ENCODE measurements around the gene FSTL5.

The FSTL5 gene

GRCh38 chr4:162102713-162103112, 61.1 kb downstream of the FSTL5 start:
- no peak for FAIRE-seq

DNA sequence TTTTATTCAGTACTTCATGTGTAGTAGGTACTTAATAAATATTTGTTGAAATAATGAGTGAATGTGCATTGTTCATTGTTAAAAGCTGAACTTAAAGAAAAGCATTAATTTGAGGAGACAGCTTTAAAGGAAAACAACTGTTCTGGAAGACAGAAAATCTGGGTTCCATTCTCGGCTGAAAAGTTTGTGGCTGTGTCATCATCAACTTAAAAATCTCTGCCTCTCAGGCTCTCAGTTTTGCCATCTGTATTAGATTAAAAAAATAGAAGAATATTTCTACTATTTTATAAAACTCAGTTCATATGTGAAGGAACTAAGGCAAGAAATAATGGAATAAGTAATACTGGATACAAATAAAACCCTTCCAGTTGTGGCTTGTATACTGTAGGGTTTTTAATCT, 62.5 kb downstream of the FSTL5 start:
- FAIRE-seq = no peak

GRCh38 chr4:162075726-162076125, 88.1 kb downstream of the FSTL5 start:
- FAIRE-seq = no peak

- no peak for FAIRE-seq
Measured at GRCh38 chr4:162061214-162061613, 102.6 kb downstream of the FSTL5 start.

- no peak for FAIRE-seq
Measured at GRCh38 chr4:162059656-162060055, 104.1 kb downstream of the FSTL5 start.

GRCh38 chr4:162056990-162057389, 106.8 kb downstream of the FSTL5 start:
- FAIRE-seq = no peak

- FAIRE-seq = no peak
Measured at GRCh38 chr4:162046135-162046534, 117.7 kb downstream of the FSTL5 start.

DNA sequence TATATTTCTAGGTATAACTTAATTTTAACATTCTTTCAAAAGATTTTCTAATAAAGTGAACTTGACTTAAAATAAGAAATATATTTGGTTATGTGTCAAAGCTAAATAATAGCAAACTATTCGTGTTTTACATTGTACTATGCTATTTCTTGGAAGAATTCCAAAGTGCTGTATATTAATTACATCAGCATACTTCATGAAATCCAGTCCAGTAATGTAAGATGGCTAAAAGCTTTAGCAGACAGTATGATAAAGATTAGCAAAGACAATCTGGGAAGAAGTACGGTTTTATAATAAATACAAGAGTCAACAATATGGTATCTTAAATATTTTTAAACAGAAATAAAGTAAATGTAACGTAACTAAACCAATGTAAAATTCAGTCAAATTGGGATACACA, 125.7 kb downstream of the FSTL5 start:
- FAIRE-seq = no peak

DNA sequence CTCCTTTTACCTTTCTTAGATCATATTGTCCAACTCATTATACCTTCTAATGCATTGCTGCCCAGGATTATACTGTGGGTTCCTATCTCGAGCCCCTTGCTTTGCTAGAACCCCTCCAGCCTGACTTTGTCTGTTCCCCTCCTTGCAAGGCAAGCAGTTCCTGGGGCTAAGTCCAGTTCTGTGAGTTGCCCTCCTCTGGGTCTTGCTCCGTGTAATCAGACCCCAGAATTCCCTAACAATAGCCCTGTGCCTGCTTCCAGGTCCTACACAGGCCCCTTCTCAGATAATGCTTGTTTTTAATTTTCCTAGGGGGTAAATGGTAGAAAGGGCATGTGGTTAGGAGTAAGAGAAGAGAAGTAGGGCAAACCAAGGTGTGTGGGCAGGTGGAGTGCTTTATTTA, 145.9 kb downstream of the FSTL5 start:
- no peak for FAIRE-seq

DNA sequence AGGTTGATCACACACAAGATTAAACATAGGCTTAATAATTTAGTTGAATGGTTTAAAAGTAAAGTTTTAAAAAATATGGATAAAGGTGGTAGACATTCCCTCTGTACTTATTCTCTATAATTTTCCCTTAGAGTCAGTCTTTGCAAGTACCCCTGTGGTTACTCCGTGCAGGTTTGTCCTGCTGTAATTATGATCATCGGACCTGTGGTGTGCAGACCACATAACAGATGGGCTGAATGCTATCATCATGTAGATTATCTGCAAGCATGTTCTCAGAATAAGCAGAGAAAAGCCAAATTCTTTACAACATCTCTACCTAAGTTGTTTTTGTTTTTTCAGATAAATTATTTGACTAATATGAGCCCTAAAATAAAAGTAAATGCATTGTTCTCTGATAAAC, 146.8 kb downstream of the FSTL5 start:
- no peak for FAIRE-seq

GRCh38 chr4:162016219-162016618, 147.6 kb downstream of the FSTL5 start:
- no peak for FAIRE-seq

DNA sequence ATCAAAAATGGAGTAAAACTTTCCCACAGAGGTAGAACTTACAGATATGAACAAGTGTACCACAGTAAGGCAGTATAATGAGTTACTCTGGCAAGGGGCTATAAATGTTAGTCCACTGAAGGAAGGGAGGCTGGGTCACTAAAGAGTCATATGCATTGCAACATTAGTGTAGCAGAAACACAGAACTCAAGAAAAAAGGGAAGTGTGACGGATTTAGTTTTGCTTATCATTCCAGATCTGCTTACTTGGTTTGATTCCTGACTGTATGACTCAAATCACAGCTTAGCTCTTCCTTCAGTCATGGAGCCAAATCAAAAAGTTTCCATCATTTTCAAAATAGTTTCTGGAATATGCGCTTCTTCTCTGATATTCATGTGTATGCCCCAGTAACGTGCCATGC, 148.7 kb downstream of the FSTL5 start:
- no peak for FAIRE-seq

DNA sequence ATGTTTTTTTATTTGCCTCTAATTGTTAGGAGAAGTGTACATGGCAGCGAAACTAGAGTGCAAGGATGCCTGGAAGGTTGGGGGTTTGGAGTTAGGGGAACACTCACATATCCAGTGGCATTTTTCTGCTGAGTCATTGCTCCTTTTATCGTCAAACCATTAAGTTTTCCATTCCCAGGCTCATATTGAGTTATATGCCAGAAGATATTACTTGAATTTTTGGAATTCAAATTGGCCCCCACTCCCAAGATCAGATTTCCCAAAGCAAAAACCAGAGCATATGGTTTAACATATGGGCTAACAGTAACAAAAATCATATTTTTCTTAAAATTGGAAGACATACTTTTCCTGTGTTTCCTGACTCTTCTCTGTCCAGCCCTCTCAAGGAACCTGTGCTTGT, 152.7 kb downstream of the FSTL5 start:
- no peak for FAIRE-seq

DNA sequence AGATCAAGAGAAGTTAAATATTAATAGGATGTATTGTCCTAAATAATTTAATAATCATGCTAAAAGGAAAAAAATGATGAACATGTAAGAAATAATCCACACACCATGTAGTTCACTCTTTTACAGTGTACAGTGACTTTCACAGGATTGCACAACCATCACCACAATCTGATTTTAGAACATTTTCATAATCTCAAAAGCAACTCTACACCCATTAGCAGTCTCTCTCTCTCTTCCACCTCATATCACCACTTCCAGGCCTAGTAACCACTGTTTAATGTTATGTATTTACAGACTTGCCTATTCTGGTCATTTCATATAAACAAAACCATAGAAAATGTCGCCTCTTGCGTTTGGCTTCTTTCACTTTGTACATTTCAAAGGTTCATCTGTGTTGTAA, 153.4 kb downstream of the FSTL5 start:
- no peak for FAIRE-seq

DNA sequence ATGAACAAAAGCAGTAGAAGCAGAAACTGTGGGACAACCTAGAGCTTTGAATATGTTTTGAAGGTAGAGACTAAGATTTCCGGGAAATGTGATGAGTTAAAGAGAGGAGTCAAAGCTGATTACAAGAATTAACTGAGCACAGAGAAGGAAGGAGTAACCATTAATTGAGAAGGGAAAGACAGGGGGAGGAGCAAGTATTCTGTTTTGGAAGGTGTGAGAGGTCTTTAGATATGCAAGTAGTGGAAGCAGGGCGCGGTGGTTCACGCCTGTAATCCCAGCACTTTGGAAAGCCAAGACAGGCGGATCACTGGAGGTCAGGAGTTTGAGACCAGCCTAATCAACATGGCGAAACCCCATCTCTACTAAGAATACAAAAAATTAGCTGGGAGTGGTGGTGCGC, 171.5 kb downstream of the FSTL5 start:
- FAIRE-seq = no peak

DNA sequence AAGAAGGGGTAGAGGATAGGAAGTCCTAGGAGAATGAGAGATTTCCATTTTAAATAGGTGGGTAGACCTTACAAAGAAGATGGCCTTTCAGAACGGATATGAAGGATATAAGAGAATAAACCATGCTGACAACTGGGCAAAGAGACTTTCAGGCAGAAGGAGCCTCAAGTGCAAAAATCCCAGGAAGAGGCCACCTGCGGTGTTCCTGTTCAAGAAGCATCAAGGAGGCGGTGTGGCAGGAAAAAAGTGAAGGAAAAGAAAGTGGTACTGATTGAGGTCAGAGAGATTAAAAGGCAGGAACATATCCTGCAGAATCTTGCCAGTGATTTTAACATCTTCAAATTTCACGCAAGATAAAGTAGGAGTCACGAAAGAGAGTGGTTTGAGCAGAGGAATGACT, 172.0 kb downstream of the FSTL5 start:
- no peak for FAIRE-seq

DNA sequence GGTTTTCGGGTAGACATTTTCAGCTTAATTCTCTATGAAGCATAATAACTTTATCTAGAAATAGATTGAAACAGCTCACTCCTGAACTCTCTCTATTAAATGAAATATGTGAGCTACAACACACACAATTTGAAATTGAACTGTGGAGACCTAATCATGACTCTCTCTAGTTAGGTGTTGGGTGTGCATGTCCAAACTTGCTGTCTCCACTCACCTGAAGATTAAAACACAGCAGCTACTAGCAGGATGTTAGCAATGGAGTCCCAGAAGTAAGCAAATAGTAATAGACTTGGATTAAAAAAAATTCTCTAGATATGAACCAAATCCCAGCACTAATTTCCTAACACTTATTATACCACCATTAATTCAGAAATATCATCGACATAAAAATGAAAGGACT, 173.1 kb downstream of the FSTL5 start:
- FAIRE-seq = no peak

GRCh38 chr4:161988946-161989345, 174.9 kb downstream of the FSTL5 start:
- FAIRE-seq = no peak

GRCh38 chr4:161987611-161988010, 176.2 kb downstream of the FSTL5 start:
- FAIRE-seq = no peak

GRCh38 chr4:161952382-161952781, 211.4 kb downstream of the FSTL5 start:
- FAIRE-seq = no peak

DNA sequence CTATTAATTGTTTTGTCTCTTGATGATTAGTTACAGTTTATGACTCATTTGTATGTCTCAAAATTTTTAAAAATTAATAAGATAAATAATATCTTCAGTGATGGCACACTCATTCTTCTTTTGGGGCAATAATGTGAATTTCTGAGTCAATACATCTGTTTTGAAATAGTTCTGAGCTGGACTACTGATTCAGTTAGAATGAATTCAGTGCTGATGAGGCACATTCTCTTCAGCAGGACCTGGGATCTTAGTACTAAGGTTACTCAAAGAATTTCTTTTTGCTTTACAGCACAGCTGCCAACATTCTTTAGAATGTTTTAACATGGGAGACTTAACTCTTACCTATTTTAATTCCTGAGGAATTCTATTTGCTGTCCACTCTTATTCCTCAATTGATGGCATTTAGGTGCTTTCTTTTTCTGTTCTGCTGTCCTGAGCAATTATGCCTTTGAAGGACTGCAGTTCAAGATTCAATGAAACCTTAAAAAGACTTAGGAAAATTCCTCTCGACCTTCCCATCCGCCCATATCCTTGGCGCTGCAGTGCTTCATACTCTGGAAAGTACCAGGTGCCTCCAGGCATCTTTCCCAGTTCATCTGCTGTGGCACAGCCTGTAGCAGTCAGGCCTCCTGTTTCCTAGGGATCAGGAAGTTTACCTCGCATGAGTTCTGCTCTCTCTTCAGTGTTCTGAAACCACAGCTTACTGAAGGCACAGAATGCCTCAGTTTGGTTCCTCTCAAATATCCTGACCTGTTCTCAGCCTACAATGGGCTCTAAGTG, 213.7 kb downstream of the FSTL5 start:
- no peak for FAIRE-seq

DNA sequence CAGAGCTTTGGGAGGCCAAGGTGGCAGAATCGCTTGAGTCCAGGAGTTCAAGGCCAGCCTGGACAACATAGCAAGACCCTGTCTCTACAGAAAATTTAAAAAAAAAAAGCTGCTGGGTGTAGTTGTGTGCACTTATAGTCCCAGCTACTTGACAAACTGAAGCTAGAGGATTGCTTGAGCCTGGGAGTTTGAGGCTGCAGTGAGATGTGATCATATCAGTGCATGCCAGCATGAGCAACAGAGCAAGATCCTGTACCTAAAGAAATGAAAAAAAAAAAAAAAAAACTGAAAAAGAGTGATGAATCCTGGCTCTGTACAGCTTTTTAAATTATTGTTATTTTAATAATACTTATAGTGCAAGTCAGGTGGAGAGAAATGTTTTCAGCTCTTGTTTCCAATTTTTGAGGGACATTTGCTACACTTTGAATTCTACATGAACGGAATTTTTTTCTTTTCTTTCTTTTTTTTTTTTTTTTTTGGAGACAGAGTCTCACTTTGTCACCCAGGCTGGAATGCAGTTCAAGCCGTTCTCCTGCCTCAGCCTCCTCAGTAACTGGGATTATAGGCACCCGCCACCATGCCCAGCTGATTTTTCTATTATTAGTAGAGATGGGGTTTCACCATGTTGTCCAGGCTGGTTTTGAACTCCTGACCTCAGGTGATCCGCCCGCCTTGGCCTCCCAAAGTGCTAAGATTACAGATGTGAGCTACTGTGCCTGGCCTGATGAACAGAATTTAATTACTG, 215.6 kb downstream of the FSTL5 start:
- no peak for FAIRE-seq

DNA sequence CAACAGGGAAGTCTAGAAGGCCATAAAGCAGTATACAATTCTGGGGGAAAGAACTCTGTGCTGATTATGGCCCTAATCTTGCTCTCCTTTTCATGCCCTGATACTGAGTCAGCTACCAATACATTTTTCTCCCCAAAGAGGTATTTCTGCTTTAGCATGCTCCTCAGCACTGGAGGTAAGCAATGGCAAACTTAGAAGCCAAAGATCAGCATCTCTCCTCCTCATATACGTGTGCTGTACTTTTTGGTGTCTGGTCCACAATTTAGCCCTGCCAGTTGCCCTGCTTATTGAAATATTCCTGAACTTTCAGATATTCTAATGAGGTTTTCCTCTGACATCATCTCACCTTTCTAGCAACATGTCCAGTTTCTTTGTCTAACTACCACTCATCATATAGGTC, 226.2 kb downstream of the FSTL5 start:
- FAIRE-seq = no peak
